Activated CD4-positive, alpha-beta T cell treated with anti-CD3 and anti-CD28 coated beads for 36 hours (primary cell): ENCODE measurements around the gene MAGI1. TPM values are rescaled to one million over a fixed set of nuclear protein-coding genes. Genes with fewer than 3 reads are reported as not detected.

Experiments used
- ATAC-seq: fragments of 200-7000 bp; cut with Tn5 transposase; one replicate; pipeline ENCODE4 v1.10.0; 2021; ENCODE audit warnings: mild to moderate bottlenecking, moderate library complexity
- CTCF ChIA-PET: fragments of 350-600 bp; sonication (Branson Sonifier 250); formaldehyde crosslinking; loops from one replicate; lab custom pipeline; 2021; ENCODE audit warnings: antibody characterized with exemption; lab: Charles Lee
- POLR2A ChIA-PET: fragments of 350-600 bp; sonication (Branson Sonifier 250); formaldehyde crosslinking; loops from one replicate; lab custom pipeline; 2021; ENCODE audit warnings: antibody characterized with exemption, inconsistent platforms; lab: Charles Lee
- DNase-seq: peaks from one replicate; pipeline ENCODE4 v3.0.0-alpha.2; 2020
- H3K27ac Mint-ChIP-seq: one replicate; pipeline ENCODE4 v1.8.0; 2021; ENCODE audit warnings: mixed read lengths
- H3K27me3 Mint-ChIP-seq: one replicate; pipeline ENCODE4 v1.8.0; 2021; ENCODE audit warnings: mixed read lengths
- H3K36me3 Mint-ChIP-seq: one replicate; pipeline ENCODE4 v1.8.0; 2021; ENCODE audit warnings: low read depth, mixed read lengths
- H3K4me1 Mint-ChIP-seq: one replicate; pipeline ENCODE4 v1.8.0; 2021; ENCODE audit warnings: mixed read lengths
- H3K4me3 Mint-ChIP-seq: one replicate; pipeline ENCODE4 v1.8.0; 2021; ENCODE audit warnings: mild to moderate bottlenecking, moderate library complexity, mixed read lengths
- H3K9me3 Mint-ChIP-seq: one replicate; pipeline ENCODE4 v1.8.0; 2021; ENCODE audit warnings: low read depth, mixed read lengths
- intact Hi-C, 2 experiments: fragments of 100-400 bp; cut with DNase I in 1 of 2; cut with micrococcal nuclease in 1 of 2; formaldehyde crosslinking; loops; one replicate each; pipeline versions ENCODE4 v1.14.2 to v1.15.1; 2022 to 2024; cut with DNase I, micrococcal nuclease
- total RNA-seq, 2 experiments: library from RNA; stranded (reverse); gene quantifications; one replicate each; pipeline ENCODE4 v1.2.3, GENCODE V29; 2021

MAGI1 gene
- total RNA-seq, 2 experiments from 2014 or later, result 0.09 to 0.18 TPM

GRCh38 chr3:65639444-65639843 lies 399.3 kb downstream of the MAGI1 start:
- H3K4me3 Mint-ChIP-seq, result no peak overlapping the region
- DNase-seq (no peak), ATAC-seq (no peak)
- no peaks in the 10 kb centered on the region for H3K36me3 Mint-ChIP-seq
- no peaks in the 10 kb centered on the region for H3K27me3 Mint-ChIP-seq
- ChIA-PET CTCF (no interaction called here), POLR2A (no interaction called here)
- H3K4me1 Mint-ChIP-seq, result no peaks in the 10 kb centered on the region
- peaks cover 7% of the 10 kb centered on the region for H3K9me3 Mint-ChIP-seq
- intact Hi-C loops, result no loop called here
- no peak overlapping the region for H3K27ac Mint-ChIP-seq

GRCh38 chr3:65638301-65638700 lies 400.4 kb downstream of the MAGI1 start:
- Mint-ChIP-seq H3K4me3 (no peak overlapping the region), H3K27me3 (no peaks in the 10 kb centered on the region), H3K36me3 (no peaks in the 10 kb centered on the region), H3K4me1 (no peaks in the 10 kb centered on the region), H3K9me3 (peaks cover 3% of the 10 kb centered on the region), H3K27ac (no peak overlapping the region)
- CTCF ChIA-PET, result no interaction called here
- ATAC-seq, result no peak
- intact Hi-C loops, result no loop called here
- POLR2A ChIA-PET, result no interaction called here
- DNase-seq, result no peak

- Mint-ChIP-seq H3K4me1 (no peaks in the 10 kb centered on the region), H3K27me3 (no peaks in the 10 kb centered on the region), H3K36me3 (no peaks in the 10 kb centered on the region), H3K9me3 (peaks cover 3% of the 10 kb centered on the region), H3K4me3 (no peak overlapping the region), H3K27ac (no peak overlapping the region)
- DNase-seq (no peak), ATAC-seq (no peak)
- POLR2A ChIA-PET, result no interaction called here
- intact Hi-C loops, result no loop called here
- CTCF ChIA-PET, result no interaction called here
Observed at GRCh38 chr3:65636326-65636725, 402.4 kb downstream of the MAGI1 start.

- Mint-ChIP-seq H3K27me3 (no peaks in the 10 kb centered on the region), H3K9me3 (peaks cover 3% of the 10 kb centered on the region), H3K36me3 (no peaks in the 10 kb centered on the region), H3K4me3 (no peak overlapping the region), H3K27ac (no peak overlapping the region), H3K4me1 (no peaks in the 10 kb centered on the region)
- DNase-seq (no peak), ATAC-seq (no peak)
- CTCF ChIA-PET, result no interaction called here
- POLR2A ChIA-PET, result no interaction called here
- intact Hi-C loops, result no loop called here
Observed at GRCh38 chr3:65635657-65636056, 403.1 kb downstream of the MAGI1 start.

GRCh38 chr3:65633018-65633638 lies 405.6 kb downstream of the MAGI1 start:
- H3K4me1 Mint-ChIP-seq, result no peaks in the 10 kb centered on the region

GRCh38 chr3:65632414-65632813 lies 406.3 kb downstream of the MAGI1 start:
- no peak overlapping the region for H3K4me3 Mint-ChIP-seq
- intact Hi-C loops, result no loop called here
- H3K27me3 Mint-ChIP-seq, result no peaks in the 10 kb centered on the region
- H3K4me1 Mint-ChIP-seq, result no peaks in the 10 kb centered on the region
- H3K9me3 Mint-ChIP-seq, result peaks cover 3% of the 10 kb centered on the region
- H3K36me3 Mint-ChIP-seq, result no peaks in the 10 kb centered on the region
- POLR2A ChIA-PET, result no interaction called here
- DNase-seq (no peak), ATAC-seq (no peak)
- CTCF ChIA-PET, result interaction anchor here (0.8 kb wide), 1 partner anchor 11 kb away, joined by 3 read pairs; no protein-coding TSS in a partner anchor
- H3K27ac Mint-ChIP-seq, result no peak overlapping the region

More at GRCh38 chr3:65633018-65633638, 405.6 kb downstream of the MAGI1 start:
- intact Hi-C loops, result no loop called here
- H3K36me3 Mint-ChIP-seq, result no peaks in the 10 kb centered on the region
- H3K27ac Mint-ChIP-seq, result no peak overlapping the region
- H3K27me3 Mint-ChIP-seq, result no peaks in the 10 kb centered on the region
- ATAC-seq (no peak), DNase-seq (no peak)
- H3K4me3 Mint-ChIP-seq, result no peak overlapping the region
- H3K9me3 Mint-ChIP-seq, result peaks cover 1% of the 10 kb centered on the region
- POLR2A ChIA-PET, result no interaction called here
- CTCF ChIA-PET, result no interaction called here

- H3K36me3 Mint-ChIP-seq, result no peaks in the 10 kb centered on the region
- ChIA-PET CTCF (no interaction called here), POLR2A (no interaction called here)
- no peaks in the 10 kb centered on the region for H3K4me1 Mint-ChIP-seq
- no peak for DNase-seq
- no peak overlapping the region for H3K27ac Mint-ChIP-seq
- H3K9me3 Mint-ChIP-seq, result peaks cover 3% of the 10 kb centered on the region
- no peaks in the 10 kb centered on the region for H3K27me3 Mint-ChIP-seq
- intact Hi-C loops, result no loop called here
- ATAC-seq, result no peak
- no peak overlapping the region for H3K4me3 Mint-ChIP-seq
Observed at GRCh38 chr3:65628978-65629377, 409.7 kb downstream of the MAGI1 start.

- H3K4me3 Mint-ChIP-seq, result no peak overlapping the region
- H3K27ac Mint-ChIP-seq, result no peak overlapping the region
- H3K9me3 Mint-ChIP-seq, result peaks cover 3% of the 10 kb centered on the region
- no peaks in the 10 kb centered on the region for H3K27me3 Mint-ChIP-seq
- ATAC-seq (no peak), DNase-seq (no peak)
- H3K4me1 Mint-ChIP-seq, result no peaks in the 10 kb centered on the region
- POLR2A ChIA-PET, result no interaction called here
- intact Hi-C loops, result no loop called here
- CTCF ChIA-PET, result no interaction called here
- no peaks in the 10 kb centered on the region for H3K36me3 Mint-ChIP-seq
Observed at GRCh38 chr3:65627062-65627461, 411.7 kb downstream of the MAGI1 start.

- Mint-ChIP-seq H3K27ac (no peak overlapping the region), H3K4me1 (no peaks in the 10 kb centered on the region), H3K9me3 (peaks cover 3% of the 10 kb centered on the region), H3K36me3 (no peaks in the 10 kb centered on the region), H3K4me3 (no peak overlapping the region), H3K27me3 (no peaks in the 10 kb centered on the region)
- CTCF ChIA-PET, result interaction anchor here (1.3 kb wide), 1 partner anchor 26 kb away, joined by 3 read pairs; no protein-coding TSS in a partner anchor
- POLR2A ChIA-PET, result no interaction called here
- ATAC-seq (no peak), DNase-seq (no peak)
- intact Hi-C loops, result no loop called here
Observed at GRCh38 chr3:65625305-65625704, 413.4 kb downstream of the MAGI1 start.

- ATAC-seq, result no peak
Observed at GRCh38 chr3:65623362-65623761, 415.4 kb downstream of the MAGI1 start.

GRCh38 chr3:65619888-65620287 lies 418.8 kb downstream of the MAGI1 start:
- Mint-ChIP-seq H3K9me3 (no peaks in the 10 kb centered on the region), H3K27ac (no peak overlapping the region), H3K4me1 (no peaks in the 10 kb centered on the region), H3K27me3 (no peaks in the 10 kb centered on the region), H3K4me3 (no peak overlapping the region), H3K36me3 (no peaks in the 10 kb centered on the region)
- CTCF ChIA-PET, result no interaction called here
- DNase-seq (no peak), ATAC-seq (no peak)
- POLR2A ChIA-PET, result no interaction called here
- intact Hi-C loops, result no loop called here

More at GRCh38 chr3:65623362-65623761, 415.4 kb downstream of the MAGI1 start:
- no peak overlapping the region for H3K4me3 Mint-ChIP-seq
- DNase-seq, result no peak
- ChIA-PET CTCF (no interaction called here), POLR2A (no interaction called here)
- H3K9me3 Mint-ChIP-seq, result peaks cover 3% of the 10 kb centered on the region
- H3K4me1 Mint-ChIP-seq, result no peaks in the 10 kb centered on the region
- H3K27ac Mint-ChIP-seq, result no peak overlapping the region
- no peaks in the 10 kb centered on the region for H3K27me3 Mint-ChIP-seq
- H3K36me3 Mint-ChIP-seq, result no peaks in the 10 kb centered on the region
- intact Hi-C loops, result no loop called here

- Mint-ChIP-seq H3K27ac (no peak overlapping the region), H3K4me1 (no peaks in the 10 kb centered on the region), H3K9me3 (no peaks in the 10 kb centered on the region), H3K27me3 (no peaks in the 10 kb centered on the region), H3K36me3 (no peaks in the 10 kb centered on the region), H3K4me3 (no peak overlapping the region)
- intact Hi-C loops, result no loop called here
- no peak for ATAC-seq
- CTCF ChIA-PET, result no interaction called here
- DNase-seq, result no peak
- POLR2A ChIA-PET, result no interaction called here
Observed at GRCh38 chr3:65619451-65619881, 419.3 kb downstream of the MAGI1 start.
